Skeletal muscle satellite cell (primary cell): ENCODE results near the gene OPCML.
A peak's percentile ranks its signal among the peaks of the same experiment; 100 is the strongest.

ENCODE experiments used
- H3K27me3 ChIP-seq: 2 replicates; pipeline ENCODE4 v1.7.0; 2013; ENCODE audit warnings: low read length; ENCODE audit not compliant: control insufficient read depth, insufficient read depth
- H3K36me3 ChIP-seq: 2 replicates; pipeline ENCODE4 v1.7.0; 2013; ENCODE audit warnings: mild to moderate bottlenecking, control low read depth, low read length; ENCODE audit not compliant: insufficient read depth
- H3K4me1 ChIP-seq: 2 replicates; pipeline ENCODE4 v1.7.0; 2013; ENCODE audit warnings: low read length; ENCODE audit not compliant: control insufficient read depth, insufficient read depth
- H3K4me2 ChIP-seq: 2 replicates; pipeline ENCODE4 v1.7.0; 2013; ENCODE audit warnings: mild to moderate bottlenecking, low read length
- H3K4me3 ChIP-seq: 2 replicates; pipeline ENCODE4 v1.7.0; 2013; ENCODE audit warnings: low read length
- H3K9ac ChIP-seq: 2 replicates; pipeline ENCODE4 v1.7.0; 2013; ENCODE audit warnings: mild to moderate bottlenecking, low read depth, low read length, moderate library complexity
- H3K9me3 ChIP-seq: replicated peaks from 2 replicates; pipeline ENCODE4 v1.7.0; 2013; ENCODE audit warnings: mild to moderate bottlenecking, control low read depth, low read length

The OPCML gene

DNA sequence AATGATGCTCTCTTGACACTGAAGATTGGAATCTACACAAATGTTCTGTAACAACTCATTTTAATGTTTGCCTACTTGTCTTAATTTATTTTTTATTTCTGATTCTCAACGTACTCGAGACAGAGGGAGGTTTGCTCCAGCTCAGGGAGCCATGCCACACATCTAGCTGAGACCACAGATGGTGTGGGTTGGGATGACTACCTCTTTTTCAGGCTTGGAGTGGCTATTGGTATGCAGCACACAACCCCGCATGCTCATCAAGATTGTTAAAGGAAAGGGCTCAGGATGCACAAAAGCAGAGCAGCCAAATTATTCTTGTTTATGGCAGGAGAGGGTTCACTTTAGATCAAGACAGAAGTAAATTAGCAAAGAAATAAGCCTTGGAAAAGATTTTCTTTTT, 424.5 kb downstream of the OPCML start:
- H3K27me3 ChIP-seq: no peaks in the 10 kb centered on the region
- no peaks in the 10 kb centered on the region for H3K4me1 ChIP-seq
- no peaks in the 10 kb centered on the region for H3K36me3 ChIP-seq
- no peak overlapping the region for H3K9ac ChIP-seq
- no peak overlapping the region for H3K4me3 ChIP-seq
- H3K4me2 ChIP-seq: no peak overlapping the region
- H3K9me3 ChIP-seq: peaks cover 3% of the 10 kb centered on the region

DNA sequence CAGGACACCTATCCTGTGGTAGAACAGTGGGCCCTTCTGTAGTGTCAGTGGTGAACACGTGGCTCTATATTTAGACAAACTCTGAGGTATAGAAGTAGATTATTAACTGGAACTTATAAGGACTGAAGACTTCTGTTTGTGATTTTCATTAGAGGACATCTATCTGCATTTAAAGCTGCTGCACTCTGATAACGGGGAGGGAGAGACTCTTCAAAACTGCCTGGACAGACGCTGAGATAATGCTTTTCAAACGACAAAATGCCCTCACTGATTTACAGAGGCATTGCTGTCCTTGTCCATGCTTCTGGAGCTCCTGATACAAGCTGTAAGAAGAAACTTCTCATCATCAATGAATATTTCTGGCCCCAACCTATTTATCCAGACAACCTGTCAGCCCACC, 425.2 kb downstream of the OPCML start:
- Histone ChIP-seq H3K9ac (no peak overlapping the region), H3K36me3 (no peaks in the 10 kb centered on the region), H3K4me1 (no peaks in the 10 kb centered on the region), H3K4me3 (no peak overlapping the region), H3K4me2 (no peak overlapping the region), H3K27me3 (no peaks in the 10 kb centered on the region), H3K9me3 (no peaks in the 10 kb centered on the region)

DNA sequence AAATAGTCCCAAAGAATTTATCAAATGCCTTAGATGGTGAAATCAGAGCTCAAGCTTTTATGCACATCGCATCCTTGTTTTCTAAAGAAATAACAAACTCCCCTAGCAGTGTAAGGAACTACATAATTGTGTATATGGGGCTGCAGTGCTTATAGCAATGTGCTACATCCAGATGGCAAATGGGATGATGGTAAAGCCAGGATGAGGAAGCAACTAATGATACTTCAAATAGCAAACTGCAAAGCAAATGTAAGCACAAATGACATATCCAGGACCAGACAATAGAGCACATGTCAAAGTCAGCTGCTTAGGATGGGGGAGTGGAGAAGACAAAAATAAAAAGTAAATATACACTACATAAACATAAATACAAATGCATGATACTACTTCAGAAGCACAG, 425.9 kb downstream of the OPCML start:
- Histone ChIP-seq H3K4me1 (no peaks in the 10 kb centered on the region), H3K9me3 (no peaks in the 10 kb centered on the region), H3K4me2 (no peak overlapping the region), H3K36me3 (no peaks in the 10 kb centered on the region), H3K9ac (no peak overlapping the region), H3K4me3 (no peak overlapping the region), H3K27me3 (no peaks in the 10 kb centered on the region)

DNA sequence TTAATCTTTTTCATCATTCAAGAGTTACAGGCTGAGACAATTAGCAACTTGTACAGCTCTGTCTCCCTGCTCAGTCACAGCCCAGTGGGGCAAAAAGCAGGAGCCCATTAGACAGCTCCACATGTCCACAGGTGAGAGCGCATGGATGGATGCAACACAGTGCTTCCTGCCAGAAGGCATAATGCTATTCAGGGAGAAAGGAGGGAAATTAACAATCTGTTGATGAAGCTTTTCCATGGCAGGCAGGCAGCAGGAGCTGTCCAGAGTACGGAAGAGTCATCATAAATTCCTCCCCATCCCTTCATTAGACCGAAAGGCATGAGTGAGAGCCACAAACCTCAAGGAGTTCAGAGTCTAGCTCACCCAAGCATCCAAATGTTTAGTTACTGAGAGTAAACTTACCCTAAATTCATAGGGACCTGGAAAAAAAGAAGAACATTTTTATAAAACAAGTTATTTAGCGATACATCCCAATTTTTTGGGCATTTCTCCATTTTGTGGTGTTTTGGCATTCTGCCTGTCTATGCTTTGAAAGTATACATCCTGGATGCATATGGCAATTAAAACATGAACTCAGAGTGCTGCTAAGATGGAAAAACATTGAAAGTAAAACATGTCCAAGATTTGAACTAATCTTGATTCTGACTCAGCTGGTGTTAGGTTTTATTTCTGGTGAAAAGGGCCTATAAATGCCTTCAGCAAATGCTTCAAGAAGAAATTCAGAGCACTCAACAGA, 428.1 kb downstream of the OPCML start:
- no peaks in the 10 kb centered on the region for H3K36me3 ChIP-seq
- no peak overlapping the region for H3K4me2 ChIP-seq
- no peak overlapping the region for H3K4me3 ChIP-seq
- no peaks in the 10 kb centered on the region for H3K27me3 ChIP-seq
- no peaks in the 10 kb centered on the region for H3K9me3 ChIP-seq
- H3K4me1 ChIP-seq: no peaks in the 10 kb centered on the region
- no peak overlapping the region for H3K9ac ChIP-seq

DNA sequence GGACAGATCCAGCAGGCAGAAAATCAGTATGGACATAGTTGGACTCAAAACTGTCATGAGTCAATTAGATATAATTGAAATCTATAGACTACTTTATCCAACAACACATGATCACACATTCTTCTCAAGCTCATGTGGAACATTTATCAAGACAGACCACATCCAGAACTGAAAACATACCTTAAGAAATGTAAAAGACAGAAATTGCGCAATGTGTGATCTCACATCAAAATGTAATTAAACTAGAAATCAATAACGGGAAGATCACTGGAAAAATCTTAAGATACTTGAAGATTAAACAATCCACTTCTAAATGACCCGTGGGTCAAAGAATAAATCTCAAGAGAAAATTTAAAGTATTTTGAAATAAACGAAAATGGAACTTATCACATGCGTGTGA, 435.3 kb downstream of the OPCML start:
- no peaks in the 10 kb centered on the region for H3K9me3 ChIP-seq
- no peak overlapping the region for H3K4me3 ChIP-seq
- no peaks in the 10 kb centered on the region for H3K4me1 ChIP-seq
- H3K4me2 ChIP-seq: no peak overlapping the region
- H3K27me3 ChIP-seq: no peaks in the 10 kb centered on the region
- H3K36me3 ChIP-seq: no peaks in the 10 kb centered on the region
- no peak overlapping the region for H3K9ac ChIP-seq

DNA sequence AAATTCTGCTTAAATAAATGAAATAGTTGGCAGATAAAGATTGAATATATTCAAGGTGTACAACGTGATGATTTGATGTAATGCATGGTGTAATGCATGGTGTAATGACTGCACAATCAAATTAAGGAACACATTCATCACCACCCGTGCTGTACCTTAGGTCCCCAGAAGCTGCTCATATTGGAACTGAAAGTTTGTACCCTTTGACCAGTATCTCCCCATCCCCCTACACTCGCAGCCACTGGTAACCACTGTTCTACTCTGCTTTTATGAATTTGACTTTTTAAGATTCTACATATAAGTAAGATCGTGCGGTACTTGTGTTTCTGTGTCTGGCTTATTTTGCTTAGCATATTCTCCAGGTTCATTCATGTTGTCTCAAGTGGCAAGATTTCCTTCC, 445.8 kb downstream of the OPCML start:
- H3K4me1 ChIP-seq: no peaks in the 10 kb centered on the region

DNA sequence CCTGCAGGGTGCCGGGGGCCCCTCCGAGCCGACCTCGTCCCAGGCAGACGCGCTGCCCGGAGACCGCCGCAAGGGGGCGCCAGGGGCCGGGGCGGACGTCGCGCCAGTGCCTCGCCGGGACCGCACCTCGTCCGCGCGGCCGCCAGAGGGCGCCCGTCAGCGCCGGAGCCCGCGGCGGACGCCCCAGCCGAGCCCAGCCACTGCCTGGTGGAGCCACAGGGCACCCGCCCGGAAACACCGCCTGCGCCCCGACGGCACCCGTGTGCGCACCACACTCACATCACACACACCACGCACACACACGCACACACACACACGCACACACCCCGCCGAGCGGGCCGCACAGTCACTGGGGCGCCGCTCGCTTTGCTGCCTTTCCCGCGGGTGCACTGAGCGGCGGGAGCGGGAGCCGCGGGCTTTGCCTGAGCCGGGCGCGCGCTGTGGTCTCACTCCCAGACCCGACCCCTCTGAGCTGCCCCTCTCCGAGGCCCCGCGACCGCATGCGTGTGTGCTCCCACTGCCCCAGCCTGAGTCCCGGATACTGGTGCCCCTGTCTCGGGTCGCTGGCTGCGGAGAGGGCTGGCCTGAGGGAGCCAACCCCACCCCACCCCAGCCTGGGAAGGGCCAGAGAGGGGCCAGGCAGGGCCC, 449.3 kb downstream of the OPCML start:
- Histone ChIP-seq H3K27me3 (peaks cover 31% of the 10 kb centered on the region), H3K4me3 (peak overlapping the region; percentile 65), H3K4me2 (peak overlapping the region; percentile 78), H3K9ac (no peak overlapping the region), H3K36me3 (no peaks in the 10 kb centered on the region), H3K9me3 (no peaks in the 10 kb centered on the region), H3K4me1 (no peaks in the 10 kb centered on the region)

More for the DNA sequence above, 445.8 kb downstream of the OPCML start:
- H3K9me3 ChIP-seq: no peaks in the 10 kb centered on the region
- H3K36me3 ChIP-seq: no peaks in the 10 kb centered on the region
- no peak overlapping the region for H3K4me2 ChIP-seq
- H3K9ac ChIP-seq: no peak overlapping the region
- H3K4me3 ChIP-seq: no peak overlapping the region
- H3K27me3 ChIP-seq: peaks cover 14% of the 10 kb centered on the region

DNA sequence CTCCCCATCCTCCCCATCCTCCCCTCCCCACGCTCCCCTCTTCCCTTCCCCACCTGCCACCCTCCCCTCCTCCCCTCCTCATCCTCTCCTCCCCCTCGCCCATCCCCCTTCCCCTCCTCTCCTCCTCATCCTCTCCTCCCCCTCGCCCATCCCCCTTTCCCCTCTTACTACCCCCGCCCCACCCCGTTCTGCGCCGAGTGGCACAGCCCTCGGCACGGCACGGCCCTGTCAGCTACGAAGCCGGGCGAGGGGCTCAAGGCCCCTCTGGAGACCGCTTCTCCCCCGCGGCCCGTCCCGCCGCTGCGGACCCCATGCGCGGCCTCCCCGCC, 449.9 kb downstream of the OPCML start:
- Histone ChIP-seq H3K9ac (no peak overlapping the region), H3K9me3 (no peaks in the 10 kb centered on the region), H3K4me1 (no peaks in the 10 kb centered on the region), H3K4me2 (peak overlapping the region; percentile 78), H3K36me3 (no peaks in the 10 kb centered on the region), H3K4me3 (peak overlapping the region; percentile 65), H3K27me3 (peaks cover 31% of the 10 kb centered on the region)

DNA sequence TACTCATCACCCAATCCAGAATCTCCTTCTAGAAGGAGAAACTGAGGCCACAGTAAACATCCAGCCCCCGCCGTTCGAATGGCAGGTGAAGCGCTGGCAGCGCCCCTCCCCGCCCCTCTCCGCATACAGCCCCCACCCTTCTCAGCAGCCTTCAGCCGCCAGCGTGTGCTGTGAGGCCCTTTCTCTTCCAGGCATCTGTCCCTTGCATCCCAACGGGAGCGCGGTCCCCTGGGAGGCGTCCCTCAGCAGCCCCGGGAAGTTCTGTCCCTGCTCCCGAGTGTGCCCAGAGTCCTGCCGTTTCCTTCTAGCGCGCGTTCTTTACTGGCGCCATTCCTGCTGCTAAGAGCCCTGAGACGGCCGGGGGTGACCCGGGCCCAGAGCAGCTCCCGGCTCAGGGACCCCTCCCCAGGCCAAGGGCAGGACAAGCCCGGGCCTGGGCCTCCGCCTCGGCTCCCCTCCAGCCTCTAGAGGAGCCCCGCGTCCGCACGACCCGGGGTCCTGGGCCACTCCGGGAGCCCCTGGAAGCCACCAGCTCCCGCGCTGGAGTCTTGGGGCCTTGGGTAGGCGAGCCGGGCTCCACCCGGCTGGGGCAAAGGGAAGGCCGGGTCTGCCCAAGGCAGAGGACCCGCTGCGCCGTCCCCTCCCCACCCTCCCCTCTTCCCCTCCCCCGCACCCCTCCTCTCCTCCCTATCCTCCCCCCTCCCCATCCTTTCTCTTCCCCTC, 450.4 kb downstream of the OPCML start:
- Histone ChIP-seq H3K9ac (no peak overlapping the region), H3K27me3 (peaks cover 34% of the 10 kb centered on the region), H3K36me3 (no peaks in the 10 kb centered on the region), H3K4me3 (no peak overlapping the region), H3K4me1 (no peaks in the 10 kb centered on the region), H3K9me3 (no peaks in the 10 kb centered on the region), H3K4me2 (no peak overlapping the region)

DNA sequence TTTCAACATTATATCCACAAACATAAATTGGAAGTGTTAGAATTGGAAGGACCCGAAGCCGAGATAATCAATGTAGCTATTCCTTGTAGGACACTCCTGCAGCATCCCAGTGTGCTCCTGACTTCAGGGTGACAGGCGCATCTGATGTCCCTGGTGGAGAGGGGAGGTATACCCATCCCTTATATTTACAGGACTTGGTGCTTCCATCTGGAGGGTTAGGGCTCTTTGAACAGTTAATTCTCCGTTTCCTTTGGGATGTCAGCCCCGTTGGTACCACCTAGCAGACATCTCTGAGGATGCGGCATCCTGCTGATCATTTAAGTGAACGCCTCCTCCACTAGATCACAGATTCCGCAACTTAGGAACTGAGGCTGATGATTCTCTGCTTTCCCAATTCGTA, 451.3 kb downstream of the OPCML start:
- Histone ChIP-seq H3K4me2 (no peak overlapping the region), H3K4me3 (no peak overlapping the region), H3K4me1 (no peaks in the 10 kb centered on the region), H3K27me3 (peaks cover 38% of the 10 kb centered on the region), H3K9me3 (no peaks in the 10 kb centered on the region), H3K9ac (no peak overlapping the region), H3K36me3 (no peaks in the 10 kb centered on the region)

DNA sequence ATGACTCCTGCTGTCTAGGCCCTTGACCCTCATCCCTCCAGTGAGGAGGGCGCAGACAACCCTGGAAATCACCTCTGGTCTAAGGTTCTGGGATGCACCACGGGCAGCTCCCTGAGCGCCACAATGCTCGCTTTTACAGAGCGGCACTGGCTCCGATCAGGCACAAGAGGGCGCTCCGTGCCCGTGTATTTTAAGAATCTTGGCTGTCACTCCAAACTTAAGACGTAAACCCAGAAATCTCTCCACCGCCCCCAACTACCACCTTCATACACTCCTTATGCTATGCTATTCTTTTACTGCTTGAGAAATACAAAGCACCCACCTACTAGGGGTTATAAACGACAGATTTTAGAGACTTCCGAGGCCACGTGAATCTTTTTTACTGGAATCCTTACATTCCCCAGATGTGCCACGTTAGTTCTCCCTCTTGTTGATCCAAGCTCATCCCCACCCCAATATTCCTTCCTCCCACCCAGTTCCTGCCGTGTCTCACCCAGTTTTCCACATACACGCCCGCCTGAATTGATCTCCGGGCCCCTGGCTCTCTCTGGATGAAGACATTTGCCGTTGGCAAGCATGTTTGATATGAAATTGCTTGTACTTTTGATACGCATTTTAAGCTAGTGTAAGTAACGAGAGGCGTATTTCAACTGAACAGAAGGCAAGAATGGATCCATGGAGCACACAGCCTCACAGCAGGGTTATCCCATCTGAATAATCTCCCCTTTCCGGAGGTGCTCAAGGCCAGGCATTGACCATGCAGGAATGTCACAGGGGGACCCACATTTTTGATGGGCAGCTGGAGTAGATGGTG, 453.5 kb downstream of the OPCML start:
- Histone ChIP-seq H3K9me3 (no peaks in the 10 kb centered on the region), H3K27me3 (peaks cover 34% of the 10 kb centered on the region), H3K4me2 (no peak overlapping the region), H3K4me1 (no peaks in the 10 kb centered on the region), H3K9ac (no peak overlapping the region), H3K4me3 (no peak overlapping the region), H3K36me3 (no peaks in the 10 kb centered on the region)
